ENCODE measurements around the gene PPIH.

DNA sequence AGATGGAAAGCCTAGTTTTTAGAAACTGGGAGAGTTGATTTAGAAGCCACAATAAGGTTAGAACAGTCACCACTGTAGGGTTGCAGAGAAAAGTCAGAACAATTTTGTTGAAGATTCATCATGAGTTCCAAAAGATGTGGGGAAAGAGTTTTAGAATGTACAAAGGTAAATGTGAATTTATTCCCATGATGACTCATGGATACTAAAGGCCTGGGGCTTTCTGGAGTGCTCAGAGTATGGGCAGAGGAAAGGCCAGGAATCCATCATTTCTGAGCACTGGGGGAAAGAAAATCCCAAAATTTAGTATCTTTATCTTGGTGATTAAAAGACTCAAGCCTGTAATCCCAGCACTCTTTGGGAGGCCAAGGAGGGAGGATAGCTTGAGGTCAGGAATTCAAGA is 41.8 kb downstream of the PPIH start:
- TF ChIP-seq JUNB (IDR thresholded peaks at IDR 0.05; ENCODE audit: unreplicated experiment), result no peak
- no peak for TF ChIP-seq CTCF (conservative IDR thresholded peaks at IDR 0.05; ENCODE audit: low read depth in 2 of 2)
- TF ChIP-seq EZH2phosphoT487 (IDR thresholded peaks at IDR 0.05; ENCODE audit: unreplicated experiment), result no peak
- no peak for TF ChIP-seq EZH2 (IDR thresholded peaks at IDR 0.05; ENCODE audit: low read depth, unreplicated experiment)
- no peak for TF ChIP-seq POLR2AphosphoS5 (IDR thresholded peaks at IDR 0.05; ENCODE audit: low read depth)
- no peak for TF ChIP-seq CREB1 (CRISPR knock-in tag; IDR thresholded peaks at IDR 0.05; ENCODE audit: low read depth)
- no peak for TF ChIP-seq ZNF331 (CRISPR knock-in tag; IDR thresholded peaks at IDR 0.05; ENCODE audit: low read depth)
- TF ChIP-seq, protein P1, sequence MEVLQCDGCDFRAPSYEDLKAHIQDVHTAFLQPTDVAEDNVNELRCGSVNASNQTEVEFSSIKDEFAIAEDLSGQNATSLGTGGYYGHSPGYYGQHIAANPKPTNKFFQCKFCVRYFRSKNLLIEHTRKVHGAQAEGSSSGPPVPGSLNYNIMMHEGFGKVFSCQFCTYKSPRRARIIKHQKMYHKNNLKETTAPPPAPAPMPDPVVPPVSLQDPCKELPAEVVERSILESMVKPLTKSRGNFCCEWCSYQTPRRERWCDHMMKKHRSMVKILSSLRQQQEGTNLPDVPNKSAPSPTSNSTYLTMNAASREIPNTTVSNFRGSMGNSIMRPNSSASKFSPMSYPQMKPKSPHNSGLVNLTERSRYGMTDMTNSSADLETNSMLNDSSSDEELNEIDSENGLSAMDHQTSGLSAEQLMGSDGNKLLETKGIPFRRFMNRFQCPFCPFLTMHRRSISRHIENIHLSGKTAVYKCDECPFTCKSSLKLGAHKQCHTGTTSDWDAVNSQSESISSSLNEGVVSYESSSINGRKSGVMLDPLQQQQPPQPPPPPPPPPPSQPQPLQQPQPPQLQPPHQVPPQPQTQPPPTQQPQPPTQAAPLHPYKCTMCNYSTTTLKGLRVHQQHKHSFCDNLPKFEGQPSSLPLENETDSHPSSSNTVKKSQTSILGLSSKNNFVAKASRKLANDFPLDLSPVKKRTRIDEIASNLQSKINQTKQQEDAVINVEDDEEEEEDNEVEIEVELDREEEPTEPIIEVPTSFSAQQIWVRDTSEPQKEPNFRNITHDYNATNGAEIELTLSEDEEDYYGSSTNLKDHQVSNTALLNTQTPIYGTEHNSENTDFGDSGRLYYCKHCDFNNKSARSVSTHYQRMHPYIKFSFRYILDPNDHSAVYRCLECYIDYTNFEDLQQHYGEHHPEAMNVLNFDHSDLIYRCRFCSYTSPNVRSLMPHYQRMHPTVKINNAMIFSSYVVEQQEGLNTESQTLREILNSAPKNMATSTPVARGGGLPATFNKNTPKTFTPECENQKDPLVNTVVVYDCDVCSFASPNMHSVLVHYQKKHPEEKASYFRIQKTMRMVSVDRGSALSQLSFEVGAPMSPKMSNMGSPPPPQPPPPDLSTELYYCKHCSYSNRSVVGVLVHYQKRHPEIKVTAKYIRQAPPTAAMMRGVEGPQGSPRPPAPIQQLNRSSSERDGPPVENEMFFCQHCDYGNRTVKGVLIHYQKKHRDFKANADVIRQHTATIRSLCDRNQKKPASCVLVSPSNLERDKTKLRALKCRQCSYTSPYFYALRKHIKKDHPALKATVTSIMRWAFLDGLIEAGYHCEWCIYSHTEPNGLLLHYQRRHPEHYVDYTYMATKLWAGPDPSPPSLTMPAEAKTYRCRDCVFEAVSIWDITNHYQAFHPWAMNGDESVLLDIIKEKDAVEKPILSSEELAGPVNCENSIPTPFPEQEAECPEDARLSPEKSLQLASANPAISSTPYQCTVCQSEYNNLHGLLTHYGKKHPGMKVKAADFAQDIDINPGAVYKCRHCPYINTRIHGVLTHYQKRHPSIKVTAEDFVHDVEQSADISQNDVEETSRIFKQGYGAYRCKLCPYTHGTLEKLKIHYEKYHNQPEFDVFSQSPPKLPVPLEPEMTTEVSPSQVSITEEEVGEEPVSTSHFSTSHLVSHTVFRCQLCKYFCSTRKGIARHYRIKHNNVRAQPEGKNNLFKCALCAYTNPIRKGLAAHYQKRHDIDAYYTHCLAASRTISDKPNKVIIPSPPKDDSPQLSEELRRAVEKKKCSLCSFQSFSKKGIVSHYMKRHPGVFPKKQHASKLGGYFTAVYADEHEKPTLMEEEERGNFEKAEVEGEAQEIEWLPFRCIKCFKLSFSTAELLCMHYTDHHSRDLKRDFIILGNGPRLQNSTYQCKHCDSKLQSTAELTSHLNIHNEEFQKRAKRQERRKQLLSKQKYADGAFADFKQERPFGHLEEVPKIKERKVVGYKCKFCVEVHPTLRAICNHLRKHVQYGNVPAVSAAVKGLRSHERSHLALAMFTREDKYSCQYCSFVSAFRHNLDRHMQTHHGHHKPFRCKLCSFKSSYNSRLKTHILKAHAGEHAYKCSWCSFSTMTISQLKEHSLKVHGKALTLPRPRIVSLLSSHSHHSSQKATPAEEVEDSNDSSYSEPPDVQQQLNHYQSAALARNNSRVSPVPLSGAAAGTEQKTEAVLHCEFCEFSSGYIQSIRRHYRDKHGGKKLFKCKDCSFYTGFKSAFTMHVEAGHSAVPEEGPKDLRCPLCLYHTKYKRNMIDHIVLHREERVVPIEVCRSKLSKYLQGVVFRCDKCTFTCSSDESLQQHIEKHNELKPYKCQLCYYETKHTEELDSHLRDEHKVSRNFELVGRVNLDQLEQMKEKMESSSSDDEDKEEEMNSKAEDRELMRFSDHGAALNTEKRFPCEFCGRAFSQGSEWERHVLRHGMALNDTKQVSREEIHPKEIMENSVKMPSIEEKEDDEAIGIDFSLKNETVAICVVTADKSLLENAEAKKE (CRISPR knock-in tag; IDR thresholded peaks at IDR 0.05), result no peak
- no peak for TF ChIP-seq REST (IDR thresholded peaks at IDR 0.05; ENCODE audit: unreplicated experiment)

All from GM23338 (cell line).